GM23338 (cell line): Measurements from ENCODE around the gene SERPINA5. TPM values are rescaled to one million over a fixed set of nuclear protein-coding genes. Genes with fewer than 3 reads are reported as not detected.

Experiments used
- ATAC-seq: fragments of 200-7000 bp; cut with Tn5 transposase; 3 replicates; pipeline ENCODE4 v1.9.1; 2020
- DNase-seq: peaks from one replicate; pipeline ENCODE4 v3.0.0-alpha.2; 2015; ENCODE audit warnings: low spot score
- H2AFZ ChIP-seq: fragments of 200-600 bp; sonication (generic); 2 replicates; pipeline ENCODE4 v1.8.0; 2016; ENCODE audit warnings: antibody characterized with exemption, mild to moderate bottlenecking, moderate library complexity
- H3F3A ChIP-seq: fragments of 200-600 bp; sonication (generic); replicated peaks from 2 replicates; pipeline ENCODE4 v1.8.0; 2017; ENCODE audit warnings: antibody characterized with exemption, mixed run types, low read depth
- H3K27ac ChIP-seq: fragments of 200-600 bp; sonication (generic); 2 replicates; pipeline ENCODE4 v1.6.1; 2016; ENCODE audit warnings: low read depth
- H3K27me3 ChIP-seq: fragments of 200-600 bp; sonication (generic); 2 replicates; pipeline ENCODE4 v1.8.0; 2016; ENCODE audit warnings: mild to moderate bottlenecking, mixed run types, moderate library complexity; ENCODE audit not compliant: insufficient read depth
- H3K36me3 ChIP-seq: fragments of 200-600 bp; sonication (generic); 2 replicates; pipeline ENCODE4 v1.8.0; 2016; ENCODE audit warnings: mild to moderate bottlenecking; ENCODE audit not compliant: insufficient read depth
- H3K4me1 ChIP-seq: fragments of 200-600 bp; sonication (generic); 2 replicates; pipeline ENCODE4 v1.8.0; 2016; ENCODE audit warnings: mild to moderate bottlenecking, moderate library complexity; ENCODE audit not compliant: insufficient read depth
- H3K4me2 ChIP-seq: fragments of 200-600 bp; sonication (generic); 2 replicates; pipeline ENCODE4 v1.7.1; 2017; ENCODE audit warnings: mixed run types
- H3K4me3 ChIP-seq: fragments of 200-600 bp; sonication (generic); 2 replicates; pipeline ENCODE4 v1.6.1; 2016; ENCODE audit warnings: mixed run types
- H3K79me2 ChIP-seq: fragments of 200-600 bp; sonication (generic); replicated peaks from 2 replicates; pipeline ENCODE4 v1.8.0; 2017; ENCODE audit warnings: mild to moderate bottlenecking; ENCODE audit not compliant: insufficient read depth
- H3K9me2 ChIP-seq: fragments of 200-600 bp; sonication (generic); 2 replicates; pipeline ENCODE4 v1.8.0; 2017; ENCODE audit not compliant: insufficient read depth
- H4K20me1 ChIP-seq: fragments of 200-600 bp; sonication (generic); replicated peaks from 2 replicates; pipeline ENCODE4 v1.8.0; 2017; ENCODE audit warnings: mild to moderate bottlenecking; ENCODE audit not compliant: insufficient read depth
- H3K27ac Mint-ChIP-seq: 2 replicates; pipeline ENCODE4 v1.8.0; 2020; ENCODE audit warnings: inconsistent platforms, mild to moderate bottlenecking, moderate library complexity, mixed read lengths
- H3K27me3 Mint-ChIP-seq: 3 replicates; pipeline ENCODE4 v1.8.0; 2022; ENCODE audit warnings: low read depth, mild to moderate bottlenecking, moderate library complexity, mixed read lengths, inconsistent platforms; ENCODE audit not compliant: insufficient read depth, poor library complexity
- H3K36me3 Mint-ChIP-seq: 3 replicates; pipeline ENCODE4 v1.8.0; 2021; ENCODE audit warnings: low read depth, mild to moderate bottlenecking, inconsistent platforms, moderate library complexity, mixed read lengths
- H3K4me1 Mint-ChIP-seq: 3 replicates; pipeline ENCODE4 v1.8.0; 2020; ENCODE audit warnings: mild to moderate bottlenecking, inconsistent platforms, mixed read lengths
- H3K4me3 Mint-ChIP-seq: 3 replicates; pipeline ENCODE4 v1.8.0; 2021; ENCODE audit warnings: moderate library complexity, mild to moderate bottlenecking, inconsistent platforms, mixed read lengths
- H3K9me3 Mint-ChIP-seq: 3 replicates; pipeline ENCODE4 v1.8.0; 2020; ENCODE audit warnings: moderate library complexity, mild to moderate bottlenecking, inconsistent platforms, mixed read lengths
- CREB1 ChIP-seq: fragments of 250-450 bp; sonication (Bioruptor Pico); IDR thresholded peaks from 2 replicates; pipeline ENCODE4 v1.5.0; 2020; ENCODE audit warnings: low read depth, mild to moderate bottlenecking, moderate library complexity
- CTCF ChIP-seq, 2 experiments: fragments of 200-600 bp in 1 of 2; sonication (generic) in 1 of 2; conservative IDR thresholded peaks; 2 replicates each; pipeline versions ENCODE4 v1.5.1 to v1.6.1; 2016 to 2017; ENCODE audit warnings: antibody characterized with exemption in 2 of 2, low read depth in 2 of 2, mild to moderate bottlenecking in 2 of 2, moderate library complexity in 1 of 2
- ETS1 ChIP-seq: IDR thresholded peaks from 2 replicates; pipeline ENCODE4 v1.6.1; 2016; ENCODE audit warnings: antibody characterized with exemption
- EZH2phosphoT487 ChIP-seq: fragments of 200-600 bp; sonication (generic); IDR thresholded peaks from one replicate; pipeline ENCODE4 v1.8.1; 2018; ENCODE audit warnings: antibody characterized with exemption; ENCODE audit not compliant: unreplicated experiment
- JUNB ChIP-seq: IDR thresholded peaks from one replicate; pipeline ENCODE4 v1.6.1; 2016; ENCODE audit warnings: antibody characterized with exemption; ENCODE audit not compliant: unreplicated experiment
- NANOG ChIP-seq: IDR thresholded peaks from 2 replicates; pipeline ENCODE4 v1.6.1; 2016; ENCODE audit warnings: antibody characterized with exemption, borderline replicate concordance
- POLR2AphosphoS5 ChIP-seq: IDR thresholded peaks from 2 replicates; pipeline ENCODE4 v1.6.1; 2016; ENCODE audit warnings: antibody characterized with exemption, low read depth
- STAT1 ChIP-seq: IDR thresholded peaks from one replicate; pipeline ENCODE4 v1.6.1; 2016; ENCODE audit warnings: antibody characterized with exemption; ENCODE audit not compliant: unreplicated experiment
- ZNF114 ChIP-seq: fragments of 250-450 bp; sonication (Bioruptor Pico); IDR thresholded peaks from 2 replicates; pipeline ENCODE4 v1.5.0; 2020; ENCODE audit warnings: mild to moderate bottlenecking, moderate library complexity
- ZNF462 ChIP-seq: fragments of 250-450 bp; sonication (Bioruptor Pico); IDR thresholded peaks from 2 replicates; pipeline ENCODE4 v1.5.0; 2020; ENCODE audit warnings: mild to moderate bottlenecking, moderate library complexity
- polyA plus RNA-seq: library from polyadenylated mRNA; unstranded; fragments of >200 nt; fragmentation: Nextera tagmentation; extraction: Ambion mirVana; gene quantifications from 2 replicates; pipeline ENCODE4 v1.2.1, GENCODE V29; 2016
- total RNA-seq: library from RNA; depleted of rRNA; stranded (reverse); fragments of >200 nt; shearing (Covaris generic); gene quantifications from 2 replicates; pipeline ENCODE4 v1.2.3, GENCODE V29; 2014

The SERPINA5 gene
- total and polyA plus RNA-seq, 2 experiments from 2014 or later: 0.81 to 0.90 TPM

- no peak for ATAC-seq
- H3K36me3 ChIP-seq: no peaks in the 10 kb centered on the region
- H3F3A ChIP-seq: no peaks in the 10 kb centered on the region
- no peaks in the 10 kb centered on the region for H3K4me1 Mint-ChIP-seq
- no peaks in the 10 kb centered on the region; the same call in 2 of the 3 replicates for H3K9me3 Mint-ChIP-seq
- H3K4me3 ChIP-seq: no peak overlapping the region
- no peak overlapping the region for H3K27ac ChIP-seq
- no peaks in the 10 kb centered on the region for H3K36me3 Mint-ChIP-seq
- TF ChIP-seq JUNB (no peak), ZNF462 (no peak), EZH2phosphoT487 (no peak), CREB1 (no peak), POLR2AphosphoS5 (no peak), STAT1 (no peak), ZNF114 (CRISPR knock-in tag) (no peak), NANOG (no peak), ETS1 (no peak), CTCF (conservative IDR thresholded peaks at IDR 0.05; ENCODE audit: low read depth in 2 of 2) (no peak)
- 0 out of 2 replicates have a peak overlapping the region, but pooled peaks have one; percentile 46 for H3K27ac Mint-ChIP-seq
- H3K4me2 ChIP-seq: no peak overlapping the region
- H3K79me2 ChIP-seq: no peaks in the 10 kb centered on the region
- H3K4me3 Mint-ChIP-seq: no peak overlapping the region
- no peaks in the 10 kb centered on the region for H3K9me2 ChIP-seq
- no peaks in the 10 kb centered on the region for H4K20me1 ChIP-seq
- no peaks in the 10 kb centered on the region for H3K27me3 Mint-ChIP-seq
- no peaks in the 10 kb centered on the region for H3K27me3 ChIP-seq
- DNase-seq: no peak
- no peak overlapping the region; the same call in 1 of the 2 replicates for H2AFZ ChIP-seq
- no peaks in the 10 kb centered on the region for H3K4me1 ChIP-seq
Measured at GRCh38 chr14:94638961-94639817, 58.0 kb downstream of the SERPINA5 start.
